ENCODE measurements around the gene WEE2. TPM values are rescaled to one million over a fixed set of nuclear protein-coding genes. Genes with fewer than 3 reads are reported as not detected.
"Not testable (repeated sequence)": the region's sequence is repeated elsewhere in the genome, so short reads cannot be mapped to it uniquely, and the experiment has no call there.

WEE2 gene
- total and polyA plus RNA-seq, 10 donors = 0.04 TPM; not detected in 9

DNA sequence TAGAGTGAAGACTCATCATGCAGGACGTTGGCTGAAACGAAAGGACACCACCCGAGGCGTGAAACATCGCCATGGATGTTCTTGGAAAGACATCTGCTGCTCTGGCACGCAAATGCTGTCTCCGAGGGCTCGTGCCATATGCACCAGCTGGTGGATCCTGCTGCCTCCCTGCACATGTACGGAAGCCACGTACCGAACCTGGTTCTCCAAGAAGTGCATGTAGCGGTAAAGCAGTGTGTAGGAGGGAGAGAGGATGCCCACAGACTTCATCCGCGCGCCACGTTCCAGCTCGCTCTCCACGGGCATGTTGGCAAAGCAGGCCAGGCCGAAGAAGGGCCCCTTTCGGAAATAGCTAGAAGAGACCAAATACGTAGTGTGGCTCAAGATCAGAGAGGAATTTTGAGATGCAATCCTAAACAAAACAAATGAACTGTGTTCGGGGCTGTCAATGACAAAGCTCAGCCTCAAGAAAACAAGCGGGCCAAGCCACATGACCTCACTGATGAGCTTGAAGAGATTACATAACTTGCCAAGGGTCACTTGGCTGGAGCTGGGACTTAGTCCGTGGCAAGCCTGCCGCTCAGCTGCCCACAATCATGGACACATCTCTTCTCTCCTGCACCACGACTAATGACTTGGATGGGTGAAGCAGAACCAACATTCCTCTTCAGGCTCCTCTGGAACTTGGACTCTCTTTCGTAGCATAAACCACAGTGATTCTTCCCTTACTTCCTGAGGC lies 22.7 kb upstream of the WEE2 start:
- H3K27me3 ChIP-seq (replicated peaks in 1 of 7) = no peaks in the 10 kb centered on the region
- H3K36me3 ChIP-seq = peaks cover 0 to 70% (median 34%) of the 10 kb centered on the region in 6 donors
- TF ChIP-seq POLR2AphosphoS5 (IDR thresholded peaks at IDR 0.05) = no peak
- TF ChIP-seq CTCF (IDR thresholded peaks at IDR 0.05 in 8 of 11, conservative IDR thresholded peaks at IDR 0.05 in 3 of 11) = no peak
- no peak for TF ChIP-seq POLR2A (IDR thresholded peaks at IDR 0.05)
- H3K9me3 ChIP-seq = no peaks in the 10 kb centered on the region
- 93 to 97% (median 95%) methylated on average over 27 of the region's 27 CpGs for WGBS, 5 donors
- intact Hi-C loops (cut with DNase I; ENCODE audit: low total_unique reads) = no loop called here
- peaks cover 0 to 9% (median 0%) of the 10 kb centered on the region in 6 donors for H3K4me1 ChIP-seq
- DNase-seq = no peak
- no peak overlapping the region for H3K27ac ChIP-seq
- H3K4me3 ChIP-seq = no peak overlapping the region

DNA sequence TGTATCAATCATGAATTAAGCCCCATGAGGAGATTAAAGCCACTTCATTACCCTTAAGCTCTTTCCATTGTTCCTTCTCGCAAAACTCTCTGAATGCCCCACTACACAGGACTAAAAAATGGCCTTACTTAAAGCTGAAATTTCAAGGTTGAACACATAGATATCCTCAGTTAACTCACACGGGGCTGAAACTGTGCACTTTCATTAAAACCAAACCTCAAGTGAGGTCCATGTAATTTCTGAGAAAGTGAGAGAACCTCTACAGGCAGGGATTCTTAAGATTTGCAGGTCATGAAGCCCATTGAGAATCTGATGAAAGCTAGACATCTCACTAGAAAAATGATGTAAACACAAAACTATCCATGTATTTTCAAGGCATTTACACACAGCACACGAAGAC lies 22.1 kb upstream of the WEE2 start:
- intact Hi-C loops (cut with DNase I; ENCODE audit: low total_unique reads) = no loop called here
- Histone ChIP-seq H3K4me1 (peaks cover 0 to 9% (median 0%) of the 10 kb centered on the region in 6 donors), H3K36me3 (peaks cover 0 to 67% (median 31%) of the 10 kb centered on the region in 6 donors), H3K27me3 (replicated peaks in 1 of 7) (no peaks in the 10 kb centered on the region), H3K4me3 (no peak overlapping the region), H3K9me3 (no peaks in the 10 kb centered on the region), H3K27ac (no peak overlapping the region)
- TF ChIP-seq CTCF (IDR thresholded peaks at IDR 0.05 in 8 of 11, conservative IDR thresholded peaks at IDR 0.05 in 3 of 11) (no peak), POLR2AphosphoS5 (IDR thresholded peaks at IDR 0.05) (no peak), POLR2A (IDR thresholded peaks at IDR 0.05) (no peak)
- 88 to 93% (median 90%) methylated on average over 3 of the region's 3 CpGs for WGBS, 5 donors
- no peak for DNase-seq

GRCh38 chr7:141686670-141687069 lies 21.5 kb upstream of the WEE2 start:
- Histone ChIP-seq H3K4me1 (peaks cover 0 to 9% (median 0%) of the 10 kb centered on the region in 6 donors), H3K9me3 (no peaks in the 10 kb centered on the region), H3K27me3 (replicated peaks in 1 of 7) (no peaks in the 10 kb centered on the region), H3K36me3 (peaks cover 0 to 61% (median 28%) of the 10 kb centered on the region in 6 donors), H3K4me3 (no peak overlapping the region), H3K27ac (no peak overlapping the region)
- 88 to 93% (median 91%) methylated on average over 6 of the region's 6 CpGs for WGBS, 5 donors
- no peak for DNase-seq
- TF ChIP-seq CTCF (IDR thresholded peaks at IDR 0.05 in 8 of 11, conservative IDR thresholded peaks at IDR 0.05 in 3 of 11) = no peak
- no peak for TF ChIP-seq POLR2A (IDR thresholded peaks at IDR 0.05)
- TF ChIP-seq POLR2AphosphoS5 (IDR thresholded peaks at IDR 0.05) = no peak
- intact Hi-C loops (cut with DNase I; ENCODE audit: low total_unique reads) = no loop called here

DNA sequence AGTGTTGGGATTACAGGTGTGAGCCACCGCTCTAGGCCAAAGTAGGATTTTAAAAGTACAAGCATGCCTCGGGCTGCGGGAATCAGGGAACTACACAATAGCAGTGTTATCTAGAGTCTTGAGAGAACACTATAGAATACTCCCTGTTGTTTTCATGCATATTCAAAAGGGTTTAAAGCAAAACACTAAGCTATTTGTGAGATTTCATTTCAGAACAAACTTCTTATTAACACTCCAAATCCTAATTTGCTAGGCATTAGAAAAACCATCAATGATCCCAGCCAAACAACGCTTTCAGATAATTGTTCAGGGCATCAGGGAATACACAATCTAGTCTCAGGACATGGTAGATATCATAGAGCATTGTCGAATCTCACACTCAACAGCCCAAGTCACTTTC lies 20.1 kb upstream of the WEE2 start:
- no peak overlapping the region for H3K4me3 ChIP-seq
- no peak overlapping the region for H3K27ac ChIP-seq

DNA sequence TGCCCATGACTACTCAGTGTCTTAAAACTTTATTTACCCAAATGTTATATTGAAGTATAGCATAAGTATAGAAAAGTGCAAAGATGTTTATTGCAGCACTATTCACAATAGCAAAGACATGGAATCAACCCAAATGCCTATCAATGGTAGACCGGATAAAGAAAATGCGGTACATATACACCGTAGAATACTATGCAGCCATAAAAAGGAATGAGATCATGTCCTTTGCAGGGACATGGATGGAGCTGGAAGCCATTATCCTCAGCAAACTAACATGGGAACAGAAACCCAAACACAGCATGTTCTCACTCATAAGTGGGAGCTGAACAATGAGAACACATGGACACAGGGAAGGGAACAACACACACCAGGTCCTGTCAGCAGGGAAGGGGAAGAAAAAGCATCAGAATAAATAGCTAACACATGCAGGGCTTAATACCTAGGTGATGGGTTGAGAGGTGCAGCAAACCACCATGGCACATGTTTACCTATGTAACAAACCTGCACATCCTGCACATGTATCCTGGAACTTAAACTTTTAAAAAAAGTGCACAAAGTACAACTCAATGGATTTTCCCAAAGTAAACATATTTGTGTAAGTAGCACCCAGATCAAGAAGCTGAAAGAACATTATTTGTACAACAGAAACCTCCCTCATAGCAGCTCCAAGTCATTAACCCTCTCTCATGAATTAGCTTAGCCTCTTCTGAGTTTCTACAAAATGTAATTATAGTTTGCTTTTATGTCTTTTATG lies 18.9 kb upstream of the WEE2 start:
- H3K27ac ChIP-seq; DNase-seq; H3K27me3 ChIP-seq (replicated peaks in 1 of 7); intact Hi-C loops (cut with DNase I; ENCODE audit: low total_unique reads); H3K4me3 ChIP-seq; H3K9me3 ChIP-seq: not testable (repeated sequence)
- Histone ChIP-seq H3K36me3 (peaks cover 0 to 35% (median 18%) of the 10 kb centered on the region in 6 donors), H3K4me1 (peaks cover 0 to 25% (median 0%) of the 10 kb centered on the region in 6 donors)
- WGBS, 5 donors = 93 to 100% (median 98%) methylated on average over 3 of the region's 3 CpGs

More for the DNA sequence above, 20.1 kb upstream of the WEE2 start:
- intact Hi-C loops (cut with DNase I; ENCODE audit: low total_unique reads) = no loop called here
- WGBS, 5 donors = 92 to 98% (median 94%) methylated on average over 5 of the region's 5 CpGs
- Histone ChIP-seq H3K36me3 (peaks cover 0 to 47% (median 18%) of the 10 kb centered on the region in 6 donors), H3K9me3 (no peaks in the 10 kb centered on the region), H3K4me1 (peaks cover 0 to 14% (median 0%) of the 10 kb centered on the region in 6 donors), H3K27me3 (replicated peaks in 1 of 7) (no peaks in the 10 kb centered on the region)
- no peak for DNase-seq
- TF ChIP-seq POLR2A (IDR thresholded peaks at IDR 0.05) = no peak
- TF ChIP-seq POLR2AphosphoS5 (IDR thresholded peaks at IDR 0.05) = no peak
- no peak for TF ChIP-seq CTCF (IDR thresholded peaks at IDR 0.05 in 8 of 11, conservative IDR thresholded peaks at IDR 0.05 in 3 of 11)
